ENCODE measurements around the gene EYS. TPM values are rescaled to one million over a fixed set of nuclear protein-coding genes. Genes with fewer than 3 reads are reported as not detected.

The EYS gene
- total and polyA plus RNA-seq, 2 of the 8 experiments (the other 6 are each of a cell fraction or from before 2014, with no cell fraction given): 0.05 to 0.13 TPM

DNA sequence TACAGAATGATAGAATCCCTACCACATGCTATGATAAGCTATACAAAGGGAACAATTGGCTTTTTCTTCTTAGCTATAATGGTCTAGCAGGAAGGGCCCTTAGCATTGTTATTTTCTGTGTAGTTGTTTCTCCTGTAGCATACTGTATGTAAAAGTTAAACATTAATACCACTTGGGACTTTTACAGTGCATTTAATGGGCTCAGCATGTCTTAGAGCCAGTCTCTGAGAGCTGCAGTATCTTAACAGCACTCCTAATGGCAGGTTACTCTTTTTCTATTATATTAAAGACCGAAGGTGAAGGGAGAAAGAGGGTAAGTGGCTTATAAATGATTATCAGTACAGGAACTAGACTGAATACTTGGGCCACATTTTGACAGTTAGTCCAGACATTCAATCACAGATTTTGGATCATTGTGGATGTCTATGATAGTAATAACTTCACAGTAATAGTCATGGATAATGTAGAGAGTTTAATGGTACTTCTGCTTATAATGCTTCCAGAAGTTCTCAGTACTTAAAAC lies 1780.7 kb downstream of the EYS start:
- Histone ChIP-seq H3K14ac (ENCODE audit: insufficient read length) (no peak overlapping the region), H2BK5ac (ENCODE audit: low read depth, low read length) (no peak overlapping the region), H3K4me1 (replicated peaks in 1 of 4; ENCODE audit: control insufficient read depth in 3 of 4, insufficient read depth in 4 of 4, low read length in 3 of 4) (no peaks in the 10 kb centered on the region), H2BK20ac (ENCODE audit: low read length) (no peak overlapping the region), H4K8ac (ENCODE audit: extremely low read depth, insufficient read depth, low read length) (no peak overlapping the region), H3K9ac (replicated peaks in 1 of 4; ENCODE audit: extremely low read depth in 1 of 4, low read depth in 3 of 4, low read length in 3 of 4) (no peak overlapping the region), H4K20me1 (replicated peaks in 1 of 2; ENCODE audit: control insufficient read depth in 1 of 2, insufficient read depth in 2 of 2, low read length in 2 of 2) (no peaks in the 10 kb centered on the region), H2BK12ac (ENCODE audit: low read depth, low read length) (no peak overlapping the region), H2BK120ac (replicated peaks; ENCODE audit: low read depth, low read length) (no peak overlapping the region), H3K4ac (replicated peaks; ENCODE audit: insufficient read length, low read depth, low read length) (no peak overlapping the region), H3K23ac (ENCODE audit: insufficient read length) (no peak overlapping the region), H4K91ac (replicated peaks; ENCODE audit: insufficient read length, low read length) (no peak overlapping the region), H3K18ac (ENCODE audit: extremely low read depth, low read length) (no peak overlapping the region), H4K5ac (ENCODE audit: insufficient read length, low read depth, low read length) (no peak overlapping the region), H3K4me2 (ENCODE audit: insufficient read depth in 1 of 2, low read depth in 2 of 2, low read length in 2 of 2) (no peak overlapping the region), H3K36me3 (ENCODE audit: control insufficient read depth in 2 of 4, insufficient read depth in 4 of 4, low read length in 3 of 4) (no peaks in the 10 kb centered on the region), H3K4me3 (ENCODE audit: extremely low read depth in 1 of 4, insufficient read depth in 2 of 4, low read depth in 3 of 4, low read length in 4 of 4) (no peak overlapping the region), H3K23me2 (ENCODE audit: low read depth, low read length) (no peaks in the 10 kb centered on the region), H3K27ac (ENCODE audit: low read depth, low read length) (no peak overlapping the region), H3K79me1 (ENCODE audit: low read depth, low read length) (no peaks in the 10 kb centered on the region), H3K56ac (replicated peaks; ENCODE audit: insufficient read length, low read depth, low read length) (no peak overlapping the region), H3K79me2 (ENCODE audit: control insufficient read depth in 1 of 2, insufficient read depth in 2 of 2, low read length in 2 of 2) (no peaks in the 10 kb centered on the region), H2BK15ac (ENCODE audit: low read length) (no peak overlapping the region), H3K9me3 (ENCODE audit: insufficient read depth in 2 of 2, low read depth in 1 of 2, low read length in 1 of 2) (no peaks in the 10 kb centered on the region), H2AFZ (ENCODE audit: low read length) (no peak overlapping the region), H2AK5ac (ENCODE audit: low read depth, low read length) (no peak overlapping the region), H3K27me3 (replicated peaks in 1 of 4; ENCODE audit: control insufficient read depth in 3 of 4, extremely low read depth in 1 of 4, insufficient read depth in 3 of 4, low read length in 3 of 4) (no peaks in the 10 kb centered on the region)
- 89% methylated on average over 1 of the region's 1 CpG; no CpG with 5 or more reads in 1 of the 2 experiments for WGBS, 2 experiments (ENCODE audit: extremely low coverage in 1 of 2, insufficient coverage in 1 of 2, insufficient read length in 1 of 2, insufficient replicate concordance in 2 of 2, low coverage in 1 of 2, low lambda C conversion rate in 2 of 2, missing lambda C conversion rate in 1 of 2)
- TF ChIP-seq CTBP2 (IDR thresholded peaks at IDR 0.05; ENCODE audit: borderline replicate concordance, insufficient read depth, insufficient read length, low read length) (no peak), SP1 (IDR thresholded peaks at IDR 0.05; ENCODE audit: low read depth, low read length) (no peak), RAD21 (IDR thresholded peaks at IDR 0.05 in 1 of 2, conservative IDR thresholded peaks at IDR 0.05 in 1 of 2; ENCODE audit: low read depth in 2 of 2, low read length in 2 of 2) (no peak), YY1 (IDR thresholded peaks at IDR 0.05; ENCODE audit: low read depth, low read length) (no peak), JUND (IDR thresholded peaks at IDR 0.05; ENCODE audit: low read length) (no peak), SIRT6 (IDR thresholded peaks at IDR 0.05; ENCODE audit: low read length) (no peak)
- TF ChIP-seq, protein P1, sequence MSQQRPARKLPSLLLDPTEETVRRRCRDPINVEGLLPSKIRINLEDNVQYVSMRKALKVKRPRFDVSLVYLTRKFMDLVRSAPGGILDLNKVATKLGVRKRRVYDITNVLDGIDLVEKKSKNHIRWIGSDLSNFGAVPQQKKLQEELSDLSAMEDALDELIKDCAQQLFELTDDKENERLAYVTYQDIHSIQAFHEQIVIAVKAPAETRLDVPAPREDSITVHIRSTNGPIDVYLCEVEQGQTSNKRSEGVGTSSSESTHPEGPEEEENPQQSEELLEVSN (IDR thresholded peaks at IDR 0.05): no peak
- POLR2A ChIA-PET (ENCODE audit: partially characterized antibody): no interaction called here
- no peak for FAIRE-seq
- CTCF ChIA-PET (ENCODE audit: partially characterized antibody): interaction anchor here (0.6 to 3.0 kb wide), 3 partner anchors 9 to 405 kb away, joined by 3 to 16 read pairs (median 3); no protein-coding TSS in a partner anchor
- DNase-seq (ENCODE audit: low read depth in 1 of 2, low spot score in 2 of 2): no peak

All from H1 (cell line).